Calu3 (cell line): ENCODE measurements around the gene ITGA7. TPM values are rescaled to one million over a fixed set of nuclear protein-coding genes. Genes with fewer than 3 reads are reported as not detected.
A peak's percentile ranks its signal among the peaks of the same experiment; 100 is the strongest.
"Not testable (repeated sequence)": the region's sequence is repeated elsewhere in the genome, so short reads cannot be mapped to it uniquely, and the experiment has no call there.

Experiments
- BruUV-seq: library from RNA; stranded (reverse); fragments of 400-500 nt; replicated peaks from 2 replicates; lab custom pipeline; 2021; lab: Mats Ljungman, UMichigan
- CTCF ChIA-PET: fragments of 300-600 bp; sonication (Branson Sonifier 250); formaldehyde crosslinking; loops from one replicate; lab custom pipeline; 2022; ENCODE audit warnings: antibody characterized with exemption; lab: Charles Lee
- DNase-seq: peaks from one replicate; pipeline ENCODE4 v3.0.0; 2022
- H3K27ac Mint-ChIP-seq: one replicate; pipeline ENCODE4 v1.8.0; 2022; ENCODE audit warnings: mixed read lengths; ENCODE audit not compliant: unreplicated experiment
- H3K27me3 Mint-ChIP-seq: one replicate; pipeline ENCODE4 v1.8.0; 2022; ENCODE audit warnings: mixed read lengths; ENCODE audit not compliant: unreplicated experiment
- H3K36me3 Mint-ChIP-seq: one replicate; pipeline ENCODE4 v1.8.0; 2022; ENCODE audit warnings: mild to moderate bottlenecking, moderate library complexity, mixed read lengths; ENCODE audit not compliant: insufficient read depth, unreplicated experiment
- H3K4me1 Mint-ChIP-seq: one replicate; pipeline ENCODE4 v1.8.0; 2022; ENCODE audit warnings: mild to moderate bottlenecking, low read depth, mixed read lengths; ENCODE audit not compliant: unreplicated experiment
- H3K4me3 Mint-ChIP-seq: one replicate; pipeline ENCODE4 v1.8.0; 2022; ENCODE audit warnings: mild to moderate bottlenecking, low read depth, moderate library complexity, mixed read lengths; ENCODE audit not compliant: unreplicated experiment
- H3K9me3 Mint-ChIP-seq: one replicate; pipeline ENCODE4 v1.8.0; 2022; ENCODE audit warnings: low read depth, mixed read lengths; ENCODE audit not compliant: unreplicated experiment
- intact Hi-C: fragments of 100-400 bp; cut with micrococcal nuclease; formaldehyde crosslinking; loops from one replicate; pipeline ENCODE4 v1.10.0; 2022; ENCODE audit not compliant: unreplicated experiment
- total RNA-seq: library from RNA; stranded (reverse); gene quantifications from 2 replicates; pipeline ENCODE4 v1.2.3, GENCODE V29; 2022
- TF ChIP-seq, protein P1 (sequence below): fragments of 200-600 bp; IDR thresholded peaks from one replicate; pipeline ENCODE4 v1.8.0; 2022; ENCODE audit warnings: antibody characterized with exemption; ENCODE audit not compliant: unreplicated experiment

ITGA7 gene
- total RNA-seq, 1 experiment from 2014 or later, result 5.9 TPM

DNA sequence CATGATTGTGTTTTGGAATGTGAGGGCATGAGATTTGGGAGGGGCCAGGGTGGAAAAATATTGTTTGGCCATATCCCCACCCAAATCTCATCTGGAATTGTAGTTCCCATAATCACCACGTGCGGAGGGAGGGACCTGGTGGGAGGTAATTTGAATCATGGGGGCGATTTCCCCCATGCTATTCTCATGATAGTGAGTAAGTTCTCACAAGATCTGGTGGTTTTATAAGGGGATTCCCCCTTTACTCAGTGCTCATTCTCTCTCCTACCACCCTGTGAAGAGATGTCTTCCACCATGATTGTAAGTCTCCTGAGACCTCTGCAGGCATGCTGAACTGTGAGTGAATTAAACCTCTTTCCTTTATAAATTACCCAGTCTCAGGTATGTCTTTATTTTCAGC, 55.4 kb downstream of the ITGA7 start:
- TF ChIP-seq, protein P1, sequence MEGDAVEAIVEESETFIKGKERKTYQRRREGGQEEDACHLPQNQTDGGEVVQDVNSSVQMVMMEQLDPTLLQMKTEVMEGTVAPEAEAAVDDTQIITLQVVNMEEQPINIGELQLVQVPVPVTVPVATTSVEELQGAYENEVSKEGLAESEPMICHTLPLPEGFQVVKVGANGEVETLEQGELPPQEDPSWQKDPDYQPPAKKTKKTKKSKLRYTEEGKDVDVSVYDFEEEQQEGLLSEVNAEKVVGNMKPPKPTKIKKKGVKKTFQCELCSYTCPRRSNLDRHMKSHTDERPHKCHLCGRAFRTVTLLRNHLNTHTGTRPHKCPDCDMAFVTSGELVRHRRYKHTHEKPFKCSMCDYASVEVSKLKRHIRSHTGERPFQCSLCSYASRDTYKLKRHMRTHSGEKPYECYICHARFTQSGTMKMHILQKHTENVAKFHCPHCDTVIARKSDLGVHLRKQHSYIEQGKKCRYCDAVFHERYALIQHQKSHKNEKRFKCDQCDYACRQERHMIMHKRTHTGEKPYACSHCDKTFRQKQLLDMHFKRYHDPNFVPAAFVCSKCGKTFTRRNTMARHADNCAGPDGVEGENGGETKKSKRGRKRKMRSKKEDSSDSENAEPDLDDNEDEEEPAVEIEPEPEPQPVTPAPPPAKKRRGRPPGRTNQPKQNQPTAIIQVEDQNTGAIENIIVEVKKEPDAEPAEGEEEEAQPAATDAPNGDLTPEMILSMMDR, result no peak
- H3K36me3 Mint-ChIP-seq, result peaks cover 6% of the 10 kb centered on the region
- no peaks in the 10 kb centered on the region for H3K27me3 Mint-ChIP-seq
- no peak overlapping the region for H3K4me3 Mint-ChIP-seq
- peaks cover 6% of the 10 kb centered on the region for H3K9me3 Mint-ChIP-seq
- H3K4me1 Mint-ChIP-seq, result peaks cover 6% of the 10 kb centered on the region
- CTCF ChIA-PET, result no interaction called here
- BruUV-seq, result no TSS peak
- DNase-seq, result no peak
- intact Hi-C loops, result no loop called here
- no peak overlapping the region for H3K27ac Mint-ChIP-seq

- intact Hi-C loops, result no loop called here
- no TSS peak for BruUV-seq
- TF ChIP-seq, protein P1, result no peak
- CTCF ChIA-PET, result no interaction called here
- H3K27ac Mint-ChIP-seq, result no peak overlapping the region
- H3K4me1 Mint-ChIP-seq, result peaks cover 9% of the 10 kb centered on the region
- no peak overlapping the region for H3K4me3 Mint-ChIP-seq
- H3K9me3 Mint-ChIP-seq, result peaks cover 6% of the 10 kb centered on the region
- peaks cover 10% of the 10 kb centered on the region for H3K36me3 Mint-ChIP-seq
- no peak for DNase-seq
- H3K27me3 Mint-ChIP-seq, result no peaks in the 10 kb centered on the region
These were observed 56.4 kb downstream of the ITGA7 start for GRCh38 chr12:55651299-55651683.

- DNase-seq, H3K27ac Mint-ChIP-seq, CTCF ChIA-PET, BruUV-seq, H3K4me3 Mint-ChIP-seq, intact Hi-C loops, H3K27me3 Mint-ChIP-seq, H3K9me3 Mint-ChIP-seq: not testable (repeated sequence)
- Mint-ChIP-seq H3K4me1 (peaks cover 14% of the 10 kb centered on the region), H3K36me3 (peaks cover 15% of the 10 kb centered on the region)
These were observed 56.9 kb downstream of the ITGA7 start for GRCh38 chr12:55650620-55651298.

DNA sequence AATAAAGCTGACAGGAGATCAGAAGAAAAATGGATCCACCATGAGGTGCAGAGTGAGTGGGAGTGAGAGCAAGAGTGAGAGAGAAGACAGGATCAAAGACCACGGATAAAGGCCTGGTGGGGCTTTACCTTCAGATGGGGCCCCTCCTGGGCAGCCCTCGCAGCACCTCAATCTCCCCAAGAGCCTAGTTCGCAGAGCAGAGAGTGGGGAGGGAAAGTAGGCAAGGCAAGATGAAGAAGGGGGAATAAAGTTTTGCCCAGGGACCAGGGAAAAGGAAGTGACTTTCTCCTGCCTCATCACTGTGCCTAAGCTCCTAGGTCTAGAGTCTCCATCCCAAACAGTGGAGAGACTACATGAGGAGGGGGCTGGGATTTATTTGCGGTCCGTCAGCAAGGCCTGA, 60.7 kb downstream of the ITGA7 start:
- Mint-ChIP-seq H3K27me3 (peaks cover 23% of the 10 kb centered on the region), H3K4me3 (no peak overlapping the region), H3K4me1 (peaks cover 17% of the 10 kb centered on the region), H3K9me3 (peaks cover 4% of the 10 kb centered on the region), H3K36me3 (peaks cover 15% of the 10 kb centered on the region), H3K27ac (peak overlapping the region; percentile 14)
- BruUV-seq, result no TSS peak
- intact Hi-C loops, result no loop called here
- CTCF ChIA-PET, result interaction anchor here (0.6 to 2.6 kb wide), 7 partner anchors 8 to 91 kb away, joined by 3 to 20 read pairs (median 4); partner anchors contain the start of gene RDH5
- TF ChIP-seq, protein P1, result no peak
- DNase-seq, result no peak

DNA sequence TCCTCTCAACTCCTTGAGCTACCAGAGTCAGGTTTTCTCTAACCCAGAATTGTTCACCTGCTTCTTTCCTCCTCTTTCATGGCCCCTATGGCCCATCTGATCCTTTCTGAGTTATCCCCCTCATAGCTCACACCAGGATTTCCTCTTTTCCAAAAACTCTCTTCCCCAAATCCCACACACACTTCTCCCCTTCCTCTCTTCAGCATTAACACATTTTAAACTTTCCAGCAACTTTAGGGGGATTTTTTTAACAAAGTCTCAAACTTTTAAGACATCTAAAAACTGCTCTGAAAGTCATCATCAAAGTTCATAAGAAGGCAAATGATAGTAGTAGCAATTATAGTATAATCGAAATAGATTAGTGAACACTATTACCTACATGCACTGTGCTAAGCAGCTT, 63.1 kb downstream of the ITGA7 start:
- no TSS peak for BruUV-seq
- H3K27me3 Mint-ChIP-seq, result peaks cover 41% of the 10 kb centered on the region
- H3K4me3 Mint-ChIP-seq, result no peak overlapping the region
- no peak for DNase-seq
- no peak overlapping the region for H3K27ac Mint-ChIP-seq
- peaks cover 17% of the 10 kb centered on the region for H3K4me1 Mint-ChIP-seq
- TF ChIP-seq, protein P1, result no peak
- CTCF ChIA-PET, result interaction anchor here (1.0 kb wide), 1 partner anchor 12 kb away, joined by 3 read pairs; no protein-coding TSS in a partner anchor
- H3K9me3 Mint-ChIP-seq, result peaks cover 1% of the 10 kb centered on the region
- intact Hi-C loops, result no loop called here
- H3K36me3 Mint-ChIP-seq, result peaks cover 9% of the 10 kb centered on the region
